ENCODE data around the gene RPS10.

DNA sequence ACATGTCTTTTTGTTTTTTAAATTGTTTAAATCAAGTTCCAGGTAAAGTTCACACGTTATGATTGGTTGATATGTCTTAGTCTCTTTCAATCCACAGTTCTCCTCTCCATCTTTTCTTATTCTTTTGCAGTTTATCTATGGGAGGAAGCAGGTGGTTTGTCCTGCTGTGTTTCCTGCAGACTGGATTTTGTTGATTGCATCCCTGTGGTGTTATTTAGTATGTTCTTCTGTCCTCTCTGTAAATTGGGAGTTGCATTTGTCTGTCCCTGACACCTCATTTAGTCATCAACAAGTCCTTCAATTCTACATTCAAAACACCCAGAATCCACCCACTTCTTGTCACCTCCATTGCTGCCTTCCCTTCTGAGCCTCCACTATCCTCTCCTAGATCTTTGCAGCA lies 48.1 kb upstream of the RPS10 start:
- no peak for TF ChIP-seq POLR2A (IDR thresholded peaks at IDR 0.05)
- TF ChIP-seq, protein P1, sequence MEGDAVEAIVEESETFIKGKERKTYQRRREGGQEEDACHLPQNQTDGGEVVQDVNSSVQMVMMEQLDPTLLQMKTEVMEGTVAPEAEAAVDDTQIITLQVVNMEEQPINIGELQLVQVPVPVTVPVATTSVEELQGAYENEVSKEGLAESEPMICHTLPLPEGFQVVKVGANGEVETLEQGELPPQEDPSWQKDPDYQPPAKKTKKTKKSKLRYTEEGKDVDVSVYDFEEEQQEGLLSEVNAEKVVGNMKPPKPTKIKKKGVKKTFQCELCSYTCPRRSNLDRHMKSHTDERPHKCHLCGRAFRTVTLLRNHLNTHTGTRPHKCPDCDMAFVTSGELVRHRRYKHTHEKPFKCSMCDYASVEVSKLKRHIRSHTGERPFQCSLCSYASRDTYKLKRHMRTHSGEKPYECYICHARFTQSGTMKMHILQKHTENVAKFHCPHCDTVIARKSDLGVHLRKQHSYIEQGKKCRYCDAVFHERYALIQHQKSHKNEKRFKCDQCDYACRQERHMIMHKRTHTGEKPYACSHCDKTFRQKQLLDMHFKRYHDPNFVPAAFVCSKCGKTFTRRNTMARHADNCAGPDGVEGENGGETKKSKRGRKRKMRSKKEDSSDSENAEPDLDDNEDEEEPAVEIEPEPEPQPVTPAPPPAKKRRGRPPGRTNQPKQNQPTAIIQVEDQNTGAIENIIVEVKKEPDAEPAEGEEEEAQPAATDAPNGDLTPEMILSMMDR (IDR thresholded peaks at IDR 0.05), result no peak

All from vagina (tissue), 2 donors.